Stomach (tissue), 4 donors: ENCODE results near the gene SPSB4.

ENCODE experiments used
- CTCF ChIP-seq, 7 experiments: fragments of 450-650 bp in 4 of 7; fragments of 200-600 bp in 3 of 7; sonication (generic) in 3 of 7; IDR thresholded peaks; one replicate each; pipeline ENCODE4 v1.5.1; 2016 to 2019; ENCODE audit warnings: antibody characterized with exemption in 7 of 7, control low read depth in 2 of 7, mild to moderate bottlenecking in 1 of 7
- POLR2A ChIP-seq, 4 donors: fragments of 450-650 bp; IDR thresholded peaks; one replicate each; pipeline ENCODE4 v1.6.1; 2016; ENCODE audit warnings: antibody characterized with exemption in 4 of 4, control low read depth in 2 of 4, mild to moderate bottlenecking in 1 of 4, moderate library complexity in 1 of 4
- POLR2AphosphoS5 ChIP-seq, 3 donors: sonication (generic); formaldehyde crosslinking; IDR thresholded peaks; one replicate each; pipeline ENCODE4 v1.6.1; 2016; ENCODE audit warnings: antibody characterized with exemption in 3 of 3

GRCh38 chr3:141086188-141086587, 35.0 kb downstream of the SPSB4 start:
- TF ChIP-seq CTCF (IDR thresholded peaks at IDR 0.05) (no peak), POLR2AphosphoS5 (IDR thresholded peaks at IDR 0.05) (no peak), POLR2A (IDR thresholded peaks at IDR 0.05) (no peak)
